Stromal cell of bone marrow (primary cell): ENCODE data around the gene UTRN.

ENCODE experiments used
- DNase-seq: peaks from one replicate; pipeline ENCODE4 v3.0.0-alpha.2; 2012; ENCODE audit warnings: low read depth

UTRN gene

DNA sequence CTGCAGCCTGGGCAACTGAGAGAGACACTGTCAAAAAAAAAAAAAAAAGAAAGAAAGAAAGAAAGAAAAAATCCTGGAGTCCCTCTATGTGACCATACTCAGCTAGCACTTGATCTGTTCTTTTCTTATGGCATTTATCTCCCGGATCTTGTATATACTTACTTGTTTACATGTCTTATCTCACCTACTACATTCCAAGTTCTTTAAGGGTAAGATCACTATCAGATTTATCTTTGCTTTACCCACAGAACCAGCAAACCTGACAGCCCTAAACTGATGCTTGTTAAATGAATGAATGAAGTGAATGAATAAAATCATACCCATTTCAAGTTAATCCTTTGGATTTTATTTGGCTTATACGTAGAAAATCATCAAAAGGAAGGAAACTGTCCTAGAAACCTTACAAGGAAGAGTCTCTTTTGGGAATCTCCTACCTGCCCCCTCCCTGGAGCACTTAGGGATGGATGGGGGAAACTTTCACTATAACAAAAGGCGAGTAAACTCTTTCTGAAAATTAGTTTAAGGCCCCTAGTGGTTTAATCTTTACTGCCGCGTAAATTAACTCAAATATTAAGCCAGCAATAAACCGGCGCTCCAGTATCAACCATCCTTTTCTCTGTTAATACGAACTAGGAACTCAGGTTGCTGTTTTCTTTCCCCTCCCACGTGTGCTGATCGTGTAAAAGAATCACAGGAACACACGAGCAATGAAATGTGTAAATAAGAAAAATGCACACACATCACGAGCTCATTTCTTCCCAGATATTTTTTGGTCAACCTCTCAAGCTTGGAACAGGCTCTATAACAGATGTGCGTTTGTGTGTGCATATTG is 1.3 kb upstream of the UTRN start:
- no peak for DNase-seq

DNA sequence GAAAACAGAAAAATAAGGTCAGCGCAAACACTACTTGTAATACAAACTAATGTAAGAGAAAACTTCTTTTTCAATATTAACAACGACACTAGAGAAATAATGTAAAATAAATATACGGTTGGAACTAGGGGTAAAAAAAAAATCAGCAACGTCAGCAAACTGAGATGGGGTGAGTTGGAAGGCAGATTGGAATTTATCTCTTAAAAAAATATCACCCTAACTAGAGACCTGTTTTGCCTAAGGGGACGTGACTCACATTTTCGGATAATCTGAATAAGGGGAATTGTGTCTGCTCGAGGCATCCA is 705 bp upstream of the UTRN start:
- DNase-seq: no peak

GRCh38 chr6:144285548-144285797 is 338 bp downstream of the UTRN start:
- DNase-seq: no peak

- DNase-seq: no peak
Measured at GRCh38 chr6:144285798-144286502, 815 bp downstream of the UTRN start.

- DNase-seq: peak; percentile 54
Measured at GRCh38 chr6:144286503-144287393, 1.6 kb downstream of the UTRN start.

- DNase-seq: no peak
Measured at GRCh38 chr6:144289006-144289405, 3.9 kb downstream of the UTRN start.

- no peak for DNase-seq
Measured at GRCh38 chr6:144292372-144292771, 7.2 kb downstream of the UTRN start.

DNA sequence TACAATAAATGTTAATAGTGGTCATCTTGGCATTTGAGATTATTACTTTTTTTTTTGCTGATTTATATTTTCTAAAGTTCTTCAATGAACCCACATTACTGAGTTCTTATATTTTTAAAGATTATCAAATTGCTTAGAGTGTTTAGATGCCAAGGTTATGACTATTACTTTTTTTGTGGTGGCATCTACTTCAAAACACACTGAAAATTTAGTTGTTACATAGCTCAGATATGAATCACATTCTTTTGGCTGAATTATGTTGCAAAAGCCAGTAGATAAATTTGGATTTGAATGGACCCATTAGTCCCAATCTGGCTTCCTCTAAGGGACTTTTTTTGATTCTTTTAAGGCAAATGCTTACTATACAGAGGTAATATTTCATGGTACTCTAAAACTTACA is 8.9 kb downstream of the UTRN start:
- DNase-seq: peak; percentile 74

DNA sequence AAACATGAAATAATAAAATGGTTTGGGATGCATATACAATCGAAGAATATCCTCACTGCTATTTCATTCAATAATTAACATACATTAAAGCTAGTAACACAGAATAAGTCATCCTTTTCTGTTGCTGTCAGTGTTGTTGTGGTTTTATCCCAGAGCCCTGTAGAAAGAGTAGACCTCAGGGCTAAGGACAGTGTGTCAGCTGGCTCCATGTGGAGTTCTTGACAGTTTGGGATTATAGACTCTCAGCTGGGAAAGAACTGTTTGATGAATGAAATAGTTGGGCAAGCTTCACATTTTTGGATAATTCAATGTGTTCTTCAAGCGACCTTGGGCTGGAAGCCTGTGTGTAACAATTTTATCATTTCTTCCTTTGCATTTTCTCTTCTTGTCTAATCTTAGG is 10.1 kb downstream of the UTRN start:
- DNase-seq: no peak

DNA sequence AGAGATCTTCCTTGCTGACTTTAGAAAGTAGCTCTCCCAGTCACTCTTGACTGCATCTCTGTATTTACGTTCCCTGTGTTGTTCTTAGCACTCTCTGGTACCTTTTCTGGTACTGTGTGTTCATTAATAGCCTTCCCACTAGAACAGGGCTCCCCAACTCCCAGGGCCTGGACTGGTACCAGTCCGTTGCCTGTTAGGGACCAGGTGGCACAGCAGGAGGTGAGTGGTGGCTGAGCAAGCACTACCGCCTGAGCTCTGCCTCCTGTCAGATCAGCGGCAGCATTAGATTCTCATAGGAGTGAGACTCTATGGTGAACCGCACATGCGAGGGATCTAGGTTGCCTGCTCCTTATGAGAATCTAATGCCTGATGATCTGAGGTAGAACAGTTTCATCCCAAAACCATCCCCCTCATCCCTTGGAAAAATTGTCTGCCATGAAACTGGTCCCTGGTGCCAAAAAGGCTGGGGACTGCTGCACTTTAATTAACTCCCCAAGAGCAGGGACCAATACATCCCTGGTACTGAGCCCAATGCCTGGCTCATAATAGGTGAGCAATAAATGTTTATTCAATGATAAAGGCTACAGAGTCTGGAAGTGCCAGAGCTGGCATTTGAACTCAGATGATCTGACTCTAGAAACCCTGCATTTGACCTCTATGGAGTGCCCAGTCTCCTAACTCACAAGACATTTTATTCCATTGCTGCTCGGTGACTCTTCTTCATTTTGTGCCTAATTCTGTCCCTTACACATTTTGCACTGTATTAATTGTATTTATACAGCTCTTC is 11.0 kb downstream of the UTRN start:
- DNase-seq: no peak

- no peak for DNase-seq
Measured at GRCh38 chr6:144296973-144297372, 11.8 kb downstream of the UTRN start.

DNA sequence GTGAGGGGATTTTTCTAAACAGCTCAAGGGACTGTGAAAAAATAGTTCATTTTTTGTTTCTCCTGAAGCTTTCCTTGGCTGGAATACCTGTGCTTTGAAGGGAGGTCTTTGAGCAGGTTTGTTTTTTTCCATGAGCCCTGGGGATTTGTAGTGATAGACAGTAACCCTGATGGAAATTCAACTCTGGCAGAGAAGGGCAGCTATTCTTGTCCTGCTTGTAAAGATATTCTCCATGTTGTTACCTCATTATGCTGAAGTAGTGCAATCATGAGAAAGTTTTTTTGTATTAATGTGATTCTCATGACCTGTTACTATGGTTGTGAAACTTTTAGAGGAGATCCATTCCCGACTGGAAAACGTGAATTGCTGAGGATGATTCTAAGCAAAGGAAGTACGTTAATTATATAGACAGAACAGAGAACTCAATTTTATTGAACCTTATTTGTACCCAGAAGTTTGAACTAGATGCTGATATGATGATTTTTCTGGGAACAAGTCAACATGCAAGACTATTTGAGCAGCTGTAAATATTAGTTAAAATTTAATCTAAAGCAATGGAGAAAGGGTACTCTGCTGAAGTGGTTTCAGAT is 12.5 kb downstream of the UTRN start:
- DNase-seq: no peak

DNA sequence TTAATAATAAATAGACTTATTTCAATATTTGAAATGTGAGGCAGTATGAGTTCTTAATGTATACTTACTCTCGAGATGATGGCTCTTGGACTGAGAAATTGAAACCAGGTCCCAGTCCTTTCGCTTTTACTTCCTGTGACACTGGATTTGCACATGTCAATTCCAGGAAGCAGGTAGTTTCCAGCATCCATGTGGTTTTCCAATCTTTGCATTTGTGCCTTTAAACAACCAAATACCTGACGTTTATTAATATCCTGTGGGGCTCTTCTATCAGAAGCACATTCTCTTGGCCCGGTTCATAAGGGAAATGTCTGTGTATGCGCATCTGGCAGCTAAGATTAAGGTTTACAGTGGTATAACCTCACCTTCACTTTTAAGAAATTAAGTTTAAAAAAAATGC is 13.1 kb downstream of the UTRN start:
- DNase-seq: no peak

DNA sequence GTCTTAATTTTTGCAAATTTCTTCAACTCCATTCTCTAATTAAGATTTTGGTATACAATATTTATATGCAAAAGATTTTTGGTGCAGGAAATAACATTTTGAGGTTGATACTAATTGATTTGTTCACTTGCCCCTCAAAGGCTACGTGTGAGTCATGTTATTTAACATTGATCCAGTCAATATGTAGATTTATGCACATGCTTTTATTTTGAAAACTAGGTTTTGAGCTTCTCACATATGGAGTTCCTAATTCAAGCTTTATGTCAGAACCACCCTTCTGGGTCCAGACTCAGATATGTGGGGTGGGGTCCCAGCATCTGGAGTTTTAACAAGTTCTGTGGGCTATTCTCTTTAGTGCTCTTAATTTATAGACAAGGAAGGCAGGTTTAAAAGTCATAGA is 13.8 kb downstream of the UTRN start:
- DNase-seq: no peak

GRCh38 chr6:144302701-144303372 is 17.7 kb downstream of the UTRN start:
- DNase-seq: no peak

DNA sequence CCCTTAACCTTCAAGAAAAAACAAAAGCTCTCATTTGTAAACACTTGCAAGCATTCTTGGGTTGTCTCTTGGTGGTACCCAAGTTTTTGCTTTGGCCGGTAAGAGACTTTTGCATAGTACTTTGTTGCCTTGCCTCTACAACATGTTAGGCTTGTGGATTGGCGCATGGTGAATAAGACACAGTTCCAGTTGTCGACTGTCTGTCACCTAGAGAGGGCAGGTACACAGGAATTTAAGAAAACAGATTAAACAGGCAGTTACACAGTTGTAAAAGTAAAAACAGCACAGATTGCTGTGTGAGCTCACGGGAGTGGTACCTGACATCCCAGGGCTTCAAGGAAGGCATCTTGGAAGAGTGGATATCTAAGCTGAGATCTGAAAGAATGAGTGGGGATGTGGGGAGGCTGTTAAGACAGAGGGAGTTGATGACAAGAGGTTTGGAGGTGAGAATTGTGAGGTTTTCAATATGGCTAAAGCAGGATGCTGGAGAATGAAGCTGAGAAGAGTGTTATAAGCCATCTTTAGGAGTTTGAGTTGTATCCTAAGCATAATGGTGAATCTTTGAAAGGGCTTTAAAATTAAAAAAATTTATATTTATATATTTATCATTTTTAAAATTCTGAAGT is 19.2 kb downstream of the UTRN start:
- no peak for DNase-seq

- DNase-seq: no peak
Measured at GRCh38 chr6:144305567-144305966, 20.4 kb downstream of the UTRN start.

DNA sequence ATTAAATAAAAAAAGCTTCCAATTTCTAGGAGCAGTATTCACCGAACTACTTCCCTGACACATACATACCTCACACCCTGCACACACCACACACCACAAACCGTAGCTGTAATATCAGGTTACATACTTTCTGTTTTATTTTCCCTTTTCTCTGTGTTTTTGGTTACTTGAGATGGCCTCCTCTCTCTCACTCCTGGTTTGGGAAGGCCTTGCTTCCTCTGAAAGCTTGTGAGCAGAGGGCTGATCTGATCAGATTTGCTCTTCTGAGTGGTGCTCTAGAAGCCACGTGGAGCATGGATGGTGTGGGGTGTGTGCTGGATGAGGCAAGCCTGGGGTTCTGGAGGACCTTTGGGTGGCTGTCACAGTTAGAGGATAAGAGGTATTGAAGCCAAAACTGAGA is 20.9 kb downstream of the UTRN start:
- DNase-seq: peak; percentile 62

GRCh38 chr6:144307880-144308279 is 22.7 kb downstream of the UTRN start:
- DNase-seq: no peak

DNA sequence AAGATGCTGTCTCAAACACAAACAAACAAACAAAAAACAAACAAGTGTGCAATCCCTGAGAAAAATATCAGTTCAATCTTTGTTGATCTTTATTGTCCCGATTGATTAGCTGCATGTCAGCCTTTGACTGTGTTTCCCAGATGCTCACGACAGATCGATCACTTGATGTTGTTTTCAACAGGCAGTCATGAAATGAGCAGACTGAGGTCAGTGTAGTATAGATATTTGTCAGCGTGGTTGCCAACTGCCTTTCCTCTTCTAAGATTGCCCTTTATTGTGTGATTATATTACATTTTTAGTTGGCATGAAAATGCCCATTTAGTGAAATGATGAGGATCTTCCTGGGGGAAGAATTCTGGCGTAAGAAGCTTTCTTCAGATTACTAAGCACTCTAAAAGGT is 25.6 kb downstream of the UTRN start:
- DNase-seq: no peak

- DNase-seq: no peak
Measured at GRCh38 chr6:144311361-144311760, 26.2 kb downstream of the UTRN start.
